HG03045 (cell line): Measurements from ENCODE around the gene MOV10L1.
"Not testable (repeated sequence)": the region's sequence is repeated elsewhere in the genome, so short reads cannot be mapped to it uniquely, and the experiment has no call there.

Source experiments
- ATAC-seq: cut with Tn5 transposase; IDR thresholded peaks from one replicate; pipeline ENCODE4 v1.9.1; 2021; ENCODE audit warnings: mild to moderate bottlenecking, moderate library complexity; ENCODE audit not compliant: unreplicated experiment

The MOV10L1 gene

GRCh38 chr22:50199829-50200460 is 110.1 kb downstream of the MOV10L1 start:
- no peak for ATAC-seq

GRCh38 chr22:50200461-50201190 is 110.8 kb downstream of the MOV10L1 start, which contains the start of gene SELENOO:
Gene SELENOO (plus strand): TSS chr22:50201011. CDS start chr22:50201037, 26 bp downstream.
- ATAC-seq: peak; percentile 70

GRCh38 chr22:50201191-50202129 is 111.7 kb downstream of the MOV10L1 start:
- ATAC-seq: peak; percentile 12

- no peak for ATAC-seq
Observed at GRCh38 chr22:50202130-50202666, 112.4 kb downstream of the MOV10L1 start.

- no peak for ATAC-seq
Observed at GRCh38 chr22:50203288-50203687, 113.5 kb downstream of the MOV10L1 start.

- ATAC-seq: no peak
Observed at GRCh38 chr22:50204571-50204970, 114.8 kb downstream of the MOV10L1 start.

- not testable (repeated sequence) for ATAC-seq
Observed at GRCh38 chr22:50204998-50205397, 115.2 kb downstream of the MOV10L1 start.

GRCh38 chr22:50205781-50206569 is 116.2 kb downstream of the MOV10L1 start:
- no peak for ATAC-seq

- no peak for ATAC-seq
Observed at GRCh38 chr22:50206599-50206998, 116.8 kb downstream of the MOV10L1 start.

GRCh38 chr22:50207383-50208140 is 117.8 kb downstream of the MOV10L1 start:
- ATAC-seq: no peak

- ATAC-seq: no peak
Observed at GRCh38 chr22:50208430-50208938, 118.7 kb downstream of the MOV10L1 start.

- no peak for ATAC-seq
Observed at GRCh38 chr22:50208939-50209892, 119.4 kb downstream of the MOV10L1 start.

GRCh38 chr22:50209893-50210292 is 120.1 kb downstream of the MOV10L1 start:
- no peak for ATAC-seq

- no peak for ATAC-seq
Observed at GRCh38 chr22:50210378-50211139, 120.8 kb downstream of the MOV10L1 start.

GRCh38 chr22:50211147-50211546 is 121.3 kb downstream of the MOV10L1 start:
- ATAC-seq: no peak
